IPS-18a (cell line): Measurements from ENCODE around the gene IL37.

ENCODE experiments used
- H3K27ac ChIP-seq: one replicate; pipeline ENCODE4 v1.5.1; 2013; ENCODE audit warnings: low read length
- H3K27me3 ChIP-seq: one replicate; pipeline ENCODE4 v1.6.1; 2013; ENCODE audit warnings: mild to moderate bottlenecking, low read length; ENCODE audit not compliant: control insufficient read depth, insufficient read depth
- H3K36me3 ChIP-seq: one replicate; pipeline ENCODE4 v1.6.1; 2013; ENCODE audit warnings: low read depth, low read length; ENCODE audit not compliant: control insufficient read depth
- H3K4me1 ChIP-seq: one replicate; pipeline ENCODE4 v1.6.1; 2013; ENCODE audit warnings: low read depth, low read length; ENCODE audit not compliant: control insufficient read depth
- H3K4me3 ChIP-seq: one replicate; pipeline ENCODE4 v1.5.1; 2013; ENCODE audit warnings: low read length
- H3K9ac ChIP-seq: one replicate; pipeline ENCODE4 v1.6.1; 2013; ENCODE audit warnings: mild to moderate bottlenecking, low read length, moderate library complexity
- H3K9me3 ChIP-seq: one replicate; pipeline ENCODE4 v1.6.1; 2013; ENCODE audit warnings: low read depth, low read length; ENCODE audit not compliant: control insufficient read depth

The IL37 gene

DNA sequence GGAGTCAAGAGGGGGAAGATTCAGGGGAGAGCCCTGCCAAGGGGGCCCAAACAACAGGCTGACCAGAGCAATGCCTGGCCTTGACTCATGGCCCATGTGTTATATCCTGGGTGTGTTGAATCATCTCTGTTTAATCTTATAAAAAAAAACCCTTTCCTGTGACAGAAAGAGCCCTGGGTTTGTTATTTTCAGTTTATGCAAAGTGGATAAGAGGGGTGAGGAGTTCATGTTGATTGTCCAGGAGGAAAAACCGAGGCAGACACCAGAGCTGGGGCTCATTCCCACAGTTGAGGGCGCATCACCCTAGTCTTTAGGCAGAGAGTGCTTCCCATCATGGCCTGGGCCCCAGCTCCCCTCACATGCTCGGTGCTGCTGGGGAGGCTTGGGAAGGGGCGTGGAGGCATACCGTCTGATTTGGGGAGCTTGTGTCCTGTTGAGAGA, 30.9 kb upstream of the IL37 start:
- no peaks in the 10 kb centered on the region for H3K4me1 ChIP-seq
- no peak overlapping the region for H3K4me3 ChIP-seq
- no peaks in the 10 kb centered on the region for H3K27me3 ChIP-seq
- no peak overlapping the region for H3K9ac ChIP-seq
- H3K9me3 ChIP-seq = no peaks in the 10 kb centered on the region
- no peaks in the 10 kb centered on the region for H3K36me3 ChIP-seq
- H3K27ac ChIP-seq = no peak overlapping the region

DNA sequence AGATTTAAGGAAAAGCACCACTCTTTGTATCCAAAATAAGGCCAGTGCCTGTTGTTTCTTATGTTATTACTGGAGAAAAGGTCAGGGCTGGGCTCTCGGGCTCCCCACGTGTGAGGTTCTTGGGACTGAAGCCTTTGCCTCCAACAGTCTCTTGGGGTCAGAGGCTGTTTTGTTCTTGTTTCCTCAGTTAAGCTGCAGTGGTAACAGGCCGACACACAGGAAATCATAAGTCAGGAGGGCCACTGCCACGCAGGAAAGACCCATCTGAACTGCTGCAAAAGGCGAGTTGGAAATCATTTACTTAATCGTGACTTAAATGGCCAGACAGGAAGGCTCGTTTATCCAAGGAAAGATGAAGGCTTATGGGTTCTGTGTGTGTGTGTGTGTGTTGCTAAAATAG, 30.3 kb upstream of the IL37 start:
- Histone ChIP-seq H3K4me1 (no peaks in the 10 kb centered on the region), H3K27ac (no peak overlapping the region), H3K9ac (no peak overlapping the region), H3K27me3 (no peaks in the 10 kb centered on the region), H3K4me3 (no peak overlapping the region), H3K9me3 (no peaks in the 10 kb centered on the region), H3K36me3 (no peaks in the 10 kb centered on the region)

DNA sequence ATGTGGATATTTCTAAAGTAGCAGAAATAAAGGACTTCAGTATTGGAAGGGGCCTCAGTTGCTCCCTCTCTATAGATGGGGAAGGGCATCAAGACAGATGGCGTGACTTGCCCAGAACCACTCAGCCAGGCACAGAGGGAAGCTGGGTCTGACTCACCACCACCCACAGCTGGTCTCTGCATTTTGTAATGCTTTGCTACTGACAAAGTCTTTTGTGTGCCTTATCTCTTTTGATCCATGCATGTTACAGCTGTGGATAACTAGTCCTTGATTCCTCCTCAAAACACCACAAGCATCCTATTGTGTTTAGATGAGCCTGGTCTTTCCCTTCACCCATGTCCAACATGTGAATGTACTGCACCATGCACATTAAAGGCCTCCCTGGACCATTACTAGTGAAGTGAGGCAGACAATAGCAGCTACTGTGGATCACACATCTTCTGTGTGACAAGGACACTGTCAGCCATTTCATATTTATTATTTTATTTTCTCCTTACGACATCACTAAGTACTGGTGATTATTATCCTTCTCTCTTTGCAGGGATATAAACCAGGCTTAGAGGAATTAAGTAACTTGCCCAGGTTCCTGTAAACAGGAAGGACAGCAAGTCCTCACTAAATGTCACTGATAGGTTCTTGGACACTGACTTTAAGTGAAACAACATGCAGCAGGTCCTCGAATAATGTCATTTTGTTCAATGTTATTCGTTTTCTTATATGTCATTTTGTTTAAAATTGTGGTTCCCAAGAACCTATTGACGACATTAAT, 29.6 kb upstream of the IL37 start:
- Histone ChIP-seq H3K9ac (no peak overlapping the region), H3K36me3 (no peaks in the 10 kb centered on the region), H3K27ac (no peak overlapping the region), H3K27me3 (no peaks in the 10 kb centered on the region), H3K4me1 (no peaks in the 10 kb centered on the region), H3K9me3 (no peaks in the 10 kb centered on the region), H3K4me3 (no peak overlapping the region)

DNA sequence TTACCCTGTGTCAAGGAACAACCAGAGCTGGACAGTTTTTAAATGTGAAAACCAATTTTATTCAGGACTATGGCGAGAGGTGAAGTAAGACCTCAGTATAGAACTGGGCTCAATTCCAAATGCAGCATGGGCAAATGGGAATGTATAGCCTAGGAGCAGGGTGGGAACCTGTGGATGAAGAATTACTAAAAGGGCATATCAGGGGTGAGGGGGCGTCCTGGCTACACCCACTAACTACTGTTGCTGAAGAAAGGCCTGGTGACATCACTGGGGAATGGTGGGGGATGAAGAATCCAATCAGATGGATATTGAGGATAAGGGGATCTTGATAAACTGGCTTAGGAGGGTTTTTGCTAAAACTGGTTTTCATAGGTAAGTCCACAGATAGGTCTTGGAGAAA, 27.3 kb upstream of the IL37 start:
- H3K27ac ChIP-seq = no peak overlapping the region
- no peaks in the 10 kb centered on the region for H3K4me1 ChIP-seq
- no peaks in the 10 kb centered on the region for H3K36me3 ChIP-seq
- no peak overlapping the region for H3K9ac ChIP-seq
- H3K27me3 ChIP-seq = no peaks in the 10 kb centered on the region
- no peak overlapping the region for H3K4me3 ChIP-seq
- no peaks in the 10 kb centered on the region for H3K9me3 ChIP-seq

DNA sequence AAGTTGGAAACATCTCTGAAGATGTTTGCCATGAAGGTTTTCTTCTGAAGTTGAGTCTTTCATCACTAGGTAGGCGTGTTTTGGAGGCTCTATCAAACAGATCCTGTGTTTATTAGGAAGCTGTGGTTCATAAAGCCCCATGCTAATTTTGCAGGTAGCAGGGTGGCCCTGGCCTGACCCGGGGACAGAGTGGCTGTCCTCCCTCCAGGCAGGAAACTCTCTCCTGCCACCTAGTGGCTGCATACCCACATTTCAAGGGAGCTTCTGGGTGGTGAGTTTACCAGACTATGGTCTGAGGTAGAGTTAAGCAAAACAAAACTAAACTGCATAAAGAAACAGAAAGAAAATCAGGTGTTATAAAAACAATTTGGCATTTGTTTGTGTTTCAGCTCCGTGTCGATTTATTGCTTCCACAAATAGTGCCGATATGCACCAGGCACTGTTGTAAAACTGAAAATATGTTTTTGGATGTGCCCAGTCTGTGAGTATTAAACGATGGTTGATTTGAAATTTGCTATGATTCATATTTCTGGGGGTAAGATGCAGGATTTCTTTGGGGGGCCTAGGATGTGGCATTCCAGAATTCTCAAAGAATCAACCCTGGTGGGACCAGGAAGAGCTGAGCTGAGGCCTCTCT, 26.0 kb upstream of the IL37 start:
- Histone ChIP-seq H3K9ac (no peak overlapping the region), H3K4me3 (no peak overlapping the region), H3K27ac (no peak overlapping the region), H3K36me3 (no peaks in the 10 kb centered on the region), H3K4me1 (no peaks in the 10 kb centered on the region), H3K27me3 (no peaks in the 10 kb centered on the region), H3K9me3 (no peaks in the 10 kb centered on the region)

DNA sequence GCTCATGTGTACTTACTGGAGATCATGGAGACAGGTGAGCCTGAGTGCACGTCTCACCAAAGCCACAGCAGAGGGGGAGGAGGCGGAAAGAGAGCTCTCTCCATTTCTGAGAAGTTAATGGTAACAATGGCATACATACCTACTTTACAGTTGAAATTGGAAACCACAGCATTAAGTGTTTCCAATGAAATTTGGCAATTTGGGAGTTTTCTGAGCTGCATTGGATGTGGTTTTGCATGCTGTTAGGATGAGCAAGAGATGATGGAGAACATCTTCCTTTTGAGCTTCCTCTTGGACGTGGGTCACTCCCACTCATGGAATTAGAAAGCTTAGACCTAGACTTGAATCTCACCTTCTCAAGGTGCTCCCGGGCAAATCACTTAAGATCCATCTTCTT, 25.5 kb upstream of the IL37 start:
- Histone ChIP-seq H3K9me3 (no peaks in the 10 kb centered on the region), H3K36me3 (no peaks in the 10 kb centered on the region), H3K4me3 (no peak overlapping the region), H3K4me1 (no peaks in the 10 kb centered on the region), H3K27ac (no peak overlapping the region), H3K27me3 (no peaks in the 10 kb centered on the region), H3K9ac (no peak overlapping the region)

DNA sequence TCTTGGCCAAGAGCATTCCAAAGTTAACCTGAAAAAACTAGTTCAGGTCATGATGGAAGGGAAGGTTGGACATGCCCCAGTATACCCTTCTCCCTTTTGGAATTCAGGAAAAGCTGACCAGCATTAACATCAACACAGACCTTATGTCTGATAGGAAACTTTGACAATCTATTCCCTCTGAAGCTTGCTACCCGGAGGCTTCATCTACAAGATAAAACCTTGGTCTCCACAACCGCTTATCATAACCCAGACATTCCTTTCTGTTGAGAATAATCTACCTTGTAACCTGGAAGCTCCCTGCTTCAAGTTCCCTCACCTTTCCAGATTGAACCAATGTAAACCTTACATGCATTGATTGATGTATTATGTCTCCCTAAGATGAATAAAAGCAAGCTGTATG, 24.7 kb upstream of the IL37 start:
- Histone ChIP-seq H3K4me1 (no peaks in the 10 kb centered on the region), H3K9ac (no peak overlapping the region), H3K27me3 (no peaks in the 10 kb centered on the region), H3K9me3 (no peaks in the 10 kb centered on the region), H3K27ac (no peak overlapping the region), H3K4me3 (no peak overlapping the region), H3K36me3 (no peaks in the 10 kb centered on the region)

DNA sequence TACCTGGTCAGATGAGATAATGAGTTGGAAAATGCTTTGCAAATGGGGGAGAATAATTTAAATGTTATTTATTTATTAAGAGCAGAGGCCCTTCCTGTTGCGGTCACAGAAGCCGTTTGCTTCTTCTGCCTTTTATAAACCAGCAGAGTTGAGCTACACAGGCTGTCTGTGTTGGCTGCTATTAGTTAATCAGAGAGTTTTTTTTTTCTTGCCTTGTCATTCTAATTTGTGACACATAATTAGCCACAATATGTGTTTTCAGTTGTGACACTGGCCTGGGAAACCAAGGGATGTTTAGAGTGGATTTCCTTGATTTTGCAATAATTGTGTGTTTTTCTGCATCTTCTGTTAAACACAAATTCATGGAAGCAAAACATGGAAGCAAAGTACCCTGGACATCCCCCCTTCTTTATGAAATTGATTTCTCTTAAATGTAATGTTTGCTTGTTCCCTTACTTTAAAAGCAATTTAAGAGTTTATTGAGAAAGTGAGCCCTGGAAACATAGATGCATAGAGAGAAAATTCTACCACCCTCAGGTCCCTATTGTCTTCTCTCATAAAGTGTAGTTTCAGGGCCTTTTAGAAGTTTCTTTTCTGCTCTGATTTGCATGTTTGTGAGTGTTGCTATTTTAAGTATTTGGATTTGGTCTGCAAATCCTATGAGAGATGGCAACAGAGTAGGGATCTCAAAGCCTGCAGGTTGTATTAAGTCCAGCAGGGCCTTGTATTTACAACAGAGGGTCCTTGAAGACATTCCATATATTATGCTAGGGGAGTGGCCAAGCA, 22.8 kb upstream of the IL37 start:
- H3K36me3 ChIP-seq = no peaks in the 10 kb centered on the region
- no peak overlapping the region for H3K9ac ChIP-seq

DNA sequence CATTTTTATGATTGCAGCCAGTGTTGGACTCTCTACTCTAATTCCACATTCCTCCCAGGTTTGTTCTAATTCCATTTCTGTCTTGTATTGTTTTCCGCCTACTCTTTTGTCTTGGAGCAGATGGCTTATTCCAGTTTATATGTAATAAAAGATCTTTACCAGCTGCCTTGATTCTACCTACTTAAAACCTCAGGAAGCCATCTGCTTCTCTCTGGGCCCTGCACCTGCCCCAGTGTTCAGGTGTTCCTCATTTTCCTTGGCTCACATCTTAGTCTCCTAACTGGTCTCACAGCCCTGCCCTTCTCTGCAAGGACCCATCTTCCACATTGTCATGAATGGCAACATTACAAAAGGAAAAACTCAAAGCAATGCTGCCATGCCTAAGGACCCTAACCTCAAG, 21.0 kb upstream of the IL37 start:
- Histone ChIP-seq H3K36me3 (no peaks in the 10 kb centered on the region), H3K4me1 (no peaks in the 10 kb centered on the region), H3K27ac (no peak overlapping the region), H3K4me3 (no peak overlapping the region), H3K27me3 (no peaks in the 10 kb centered on the region), H3K9me3 (no peaks in the 10 kb centered on the region), H3K9ac (no peak overlapping the region)

More for the DNA sequence above, 22.8 kb upstream of the IL37 start:
- Histone ChIP-seq H3K9me3 (no peaks in the 10 kb centered on the region), H3K27ac (no peak overlapping the region), H3K27me3 (no peaks in the 10 kb centered on the region), H3K4me1 (no peaks in the 10 kb centered on the region), H3K4me3 (no peak overlapping the region)

DNA sequence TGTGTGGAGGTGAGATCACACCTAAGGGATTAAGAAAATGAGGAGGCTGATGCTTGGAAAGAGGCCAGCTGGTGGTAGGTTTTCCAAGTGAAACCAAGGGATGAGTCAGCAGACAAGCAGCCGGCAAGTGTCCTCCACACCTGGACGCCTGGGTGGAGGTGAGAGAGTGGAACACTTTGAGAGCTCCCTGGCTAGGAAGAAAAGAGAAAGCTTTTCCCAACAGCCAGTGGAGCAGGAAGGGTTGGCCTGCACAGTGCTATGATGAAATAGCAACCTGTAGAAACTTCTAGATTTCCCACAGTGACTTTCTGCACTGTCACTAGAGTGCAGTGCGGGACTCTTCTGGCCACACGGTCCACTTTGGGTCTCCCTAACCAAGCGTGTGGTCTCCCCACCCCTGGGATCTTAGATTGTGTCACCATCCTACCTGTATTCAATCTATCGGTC, 19.6 kb upstream of the IL37 start:
- H3K4me3 ChIP-seq = no peak overlapping the region
- no peaks in the 10 kb centered on the region for H3K4me1 ChIP-seq
- H3K9ac ChIP-seq = no peak overlapping the region
- no peaks in the 10 kb centered on the region for H3K27me3 ChIP-seq
- no peaks in the 10 kb centered on the region for H3K36me3 ChIP-seq
- H3K27ac ChIP-seq = no peak overlapping the region
- H3K9me3 ChIP-seq = no peaks in the 10 kb centered on the region

DNA sequence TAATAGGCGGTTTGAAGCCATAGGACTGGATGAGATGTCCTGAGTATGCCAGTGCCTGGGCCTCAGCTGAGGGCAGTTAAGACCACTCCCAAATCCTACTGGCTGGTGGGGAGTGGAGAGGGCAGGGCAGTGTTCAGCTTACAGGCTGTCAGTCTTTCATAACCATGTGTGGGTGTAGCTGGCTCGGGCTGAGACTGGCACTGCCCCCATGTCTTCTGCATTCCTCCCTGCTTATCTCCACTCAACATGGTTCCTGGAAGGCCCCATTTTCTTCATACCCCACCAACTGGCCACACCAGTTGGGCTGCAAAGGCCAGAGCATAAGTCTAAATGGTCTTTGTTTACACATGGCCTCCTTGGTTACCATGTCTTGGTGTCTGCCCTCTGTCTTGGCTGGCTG, 17.2 kb upstream of the IL37 start:
- no peaks in the 10 kb centered on the region for H3K27me3 ChIP-seq
- H3K36me3 ChIP-seq = no peaks in the 10 kb centered on the region
- H3K4me3 ChIP-seq = no peak overlapping the region
- H3K9ac ChIP-seq = no peak overlapping the region
- no peaks in the 10 kb centered on the region for H3K9me3 ChIP-seq
- no peak overlapping the region for H3K27ac ChIP-seq
- H3K4me1 ChIP-seq = no peaks in the 10 kb centered on the region
